Transverse colon (tissue), 4 donors: Measurements from ENCODE around the gene TSACC. TPM values are rescaled to one million over a fixed set of nuclear protein-coding genes. Genes with fewer than 3 reads are reported as not detected.
A peak's percentile ranks its signal among the peaks of the same experiment; 100 is the strongest.

Experiments used
- DNase-seq: peaks from one replicate; pipeline ENCODE4 v3.0.0-alpha.2; 2019
- H3K27ac ChIP-seq, 4 donors: fragments of 200-600 bp; sonication (generic); 2 replicates each; pipeline ENCODE4 v1.5.1; 2016 to 2018; ENCODE audit warnings: inconsistent platforms in 4 of 4
- H3K27me3 ChIP-seq: fragments of 200-600 bp; sonication (generic); 2 replicates; pipeline ENCODE4 v1.5.1; 2017; ENCODE audit warnings: inconsistent platforms
- H3K36me3 ChIP-seq, 4 donors: fragments of 200-600 bp; sonication (generic); 2 replicates each; pipeline ENCODE4 v1.5.1; 2017 to 2019; ENCODE audit warnings: inconsistent platforms in 4 of 4
- H3K4me1 ChIP-seq, 4 donors: fragments of 200-600 bp; sonication (generic); 2 replicates each; pipeline ENCODE4 v1.5.1; 2017 to 2020; ENCODE audit warnings: inconsistent platforms in 4 of 4
- H3K4me3 ChIP-seq, 4 donors: fragments of 200-600 bp; sonication (generic); 1 replicate in 1 of 4; 2 replicates in 3 of 4; pipeline versions ENCODE4 v1.5.1 to v1.6.1; 2017 to 2019; ENCODE audit warnings: inconsistent platforms in 4 of 4
- H3K9me3 ChIP-seq, 2 donors: fragments of 200-600 bp; sonication (generic); 2 replicates each; pipeline ENCODE4 v1.5.1; 2017 to 2019; ENCODE audit warnings: inconsistent platforms in 2 of 2
- EP300 ChIP-seq: sonication (generic); formaldehyde crosslinking; IDR thresholded peaks from one replicate; pipeline ENCODE4 v1.6.1; 2017; ENCODE audit warnings: antibody characterized with exemption, low read depth
- POLR2A ChIP-seq: fragments of 450-650 bp; IDR thresholded peaks from one replicate; pipeline ENCODE4 v1.6.1; 2016; ENCODE audit warnings: antibody characterized with exemption, mild to moderate bottlenecking, moderate library complexity
- POLR2AphosphoS5 ChIP-seq, 3 donors: sonication (generic); formaldehyde crosslinking; IDR thresholded peaks; one replicate each; pipeline ENCODE4 v1.6.1; 2016; ENCODE audit warnings: antibody characterized with exemption in 3 of 3
- WGBS, 2 donors: methylation state at CpG; one replicate each; pipeline ENCODE4 v1.1.5; 2018; ENCODE audit warnings: low coverage in 1 of 2; 5-methylcytosine and 5-hydroxymethylcytosine counted together
- in situ Hi-C, 4 donors: fragments of 200-750 bp; cut with MboI; loops; one replicate each; pipeline versions ENCODE4 v1.15.0 to v1.15.1; 2017; ENCODE audit warnings: low sequenced_read_pairs in 3 of 4, low pct_ligation_motif_present in 1 of 4, low pct_unique_long_range_greater_than_20kb in 1 of 4
- intact Hi-C: fragments of 100-400 bp; cut with DNase I; formaldehyde crosslinking; loops from one replicate; pipeline ENCODE4 v1.15.1; 2023; ENCODE audit warnings: low total_unique reads
- total RNA-seq, 4 donors: library from RNA; depleted of rRNA; stranded (reverse); fragments of >200 nt; gene quantifications; one replicate each; pipeline ENCODE4 v1.1.0, GENCODE V29; 2016
- TF ChIP-seq, protein P1 (sequence below), 5 experiments: fragments of 200-600 bp in 3 of 5; fragments of 450-650 bp in 2 of 5; sonication (generic) in 3 of 5; IDR thresholded peaks; 1 replicate in 2 of 5; 2 replicates in 3 of 5; pipeline ENCODE4 v1.5.1; 2016 to 2017; ENCODE audit warnings: antibody characterized with exemption in 5 of 5, inconsistent platforms in 3 of 5, mild to moderate bottlenecking in 2 of 5, moderate library complexity in 1 of 5

The TSACC gene
- not detected for total RNA-seq

- TF ChIP-seq, protein P1, sequence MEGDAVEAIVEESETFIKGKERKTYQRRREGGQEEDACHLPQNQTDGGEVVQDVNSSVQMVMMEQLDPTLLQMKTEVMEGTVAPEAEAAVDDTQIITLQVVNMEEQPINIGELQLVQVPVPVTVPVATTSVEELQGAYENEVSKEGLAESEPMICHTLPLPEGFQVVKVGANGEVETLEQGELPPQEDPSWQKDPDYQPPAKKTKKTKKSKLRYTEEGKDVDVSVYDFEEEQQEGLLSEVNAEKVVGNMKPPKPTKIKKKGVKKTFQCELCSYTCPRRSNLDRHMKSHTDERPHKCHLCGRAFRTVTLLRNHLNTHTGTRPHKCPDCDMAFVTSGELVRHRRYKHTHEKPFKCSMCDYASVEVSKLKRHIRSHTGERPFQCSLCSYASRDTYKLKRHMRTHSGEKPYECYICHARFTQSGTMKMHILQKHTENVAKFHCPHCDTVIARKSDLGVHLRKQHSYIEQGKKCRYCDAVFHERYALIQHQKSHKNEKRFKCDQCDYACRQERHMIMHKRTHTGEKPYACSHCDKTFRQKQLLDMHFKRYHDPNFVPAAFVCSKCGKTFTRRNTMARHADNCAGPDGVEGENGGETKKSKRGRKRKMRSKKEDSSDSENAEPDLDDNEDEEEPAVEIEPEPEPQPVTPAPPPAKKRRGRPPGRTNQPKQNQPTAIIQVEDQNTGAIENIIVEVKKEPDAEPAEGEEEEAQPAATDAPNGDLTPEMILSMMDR (IDR thresholded peaks at IDR 0.05) = no peak
- TF ChIP-seq POLR2AphosphoS5 (IDR thresholded peaks at IDR 0.05) = peak; percentile 55 to 88 (median 59)
- peak; percentile 74 for TF ChIP-seq POLR2A
- TF ChIP-seq EP300 = no peak
- DNase-seq = peak; percentile 99
- peaks cover 0 to 15% (median 5%) of the 10 kb centered on the region in 4 donors for H3K36me3 ChIP-seq
- intact Hi-C loops (no loop called here), in situ Hi-C loops (no loop called here)
- H3K27me3 ChIP-seq = no peaks in the 10 kb centered on the region
- 0% methylated on average over 1 to 47 of the region's 47 CpGs for WGBS, 2 donors
- peaks cover 13 to 21% (median 19%) of the 10 kb centered on the region in 4 donors for H3K4me1 ChIP-seq
- peak within 1 kb of the TSS; percentile 65 to 99 (median 89) for H3K4me3 ChIP-seq
- peak within 1 kb of the TSS; percentile 86 to 92 (median 90) for H3K27ac ChIP-seq
- no peaks in the 10 kb centered on the region for H3K9me3 ChIP-seq
Observed at GRCh38 chr1:156338180-156338976, at the start of gene TSACC, which contains the start of gene CCT3. TSS of gene TSACC (plus strand) at chr1:156338526. CDS start at chr1:156339758, 1,232 bp downstream. TSS of gene CCT3 (minus strand) at chr1:156338292. CDS start at chr1:156338184, 108 bp downstream.

DNA sequence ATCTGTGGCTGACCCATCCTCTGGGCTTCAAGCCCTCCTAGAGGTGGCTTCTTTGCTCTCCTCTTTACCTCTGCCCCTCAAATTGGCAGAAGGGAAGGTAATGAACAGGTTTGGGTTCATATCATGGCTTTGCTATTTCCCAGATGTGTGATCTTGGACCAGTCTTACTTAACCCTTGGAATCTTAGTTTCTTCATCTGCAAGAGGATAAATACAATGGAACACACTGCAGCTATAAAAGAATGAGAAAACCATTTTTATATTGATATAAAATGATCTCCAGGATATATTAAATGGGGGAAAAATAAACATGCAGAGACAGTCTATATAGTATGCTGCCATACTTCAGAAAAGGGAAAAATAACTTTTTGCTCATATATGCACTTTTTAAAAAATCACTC is 48.5 kb upstream of the TSACC start:
- no peak for TF ChIP-seq POLR2A
- TF ChIP-seq, protein P1 (IDR thresholded peaks at IDR 0.05) = no peak
- Histone ChIP-seq H3K27ac (no peak overlapping the region), H3K4me3 (no peak overlapping the region), H3K36me3 (no peaks in the 10 kb centered on the region), H3K9me3 (no peaks in the 10 kb centered on the region), H3K4me1 (peaks cover 5 to 19% (median 16%) of the 10 kb centered on the region in 4 donors), H3K27me3 (no peaks in the 10 kb centered on the region)
- no peak for DNase-seq
- in situ Hi-C loops = no loop called here
- intact Hi-C loops = no loop called here

- in situ Hi-C loops (no loop called here), intact Hi-C loops (no loop called here)
- H3K4me3 ChIP-seq = peak overlapping the region; percentile 13 to 43 (median 27)
- H3K36me3 ChIP-seq = no peaks in the 10 kb centered on the region
- peak; percentile 92 for DNase-seq
- H3K27ac ChIP-seq = peak overlapping the region; percentile 69 to 88 (median 79)
- 41% methylated on average over 31 of the region's 37 CpGs; no CpG with 5 or more reads in 1 of the 2 donors for WGBS, 2 donors
- TF ChIP-seq POLR2AphosphoS5 (IDR thresholded peaks at IDR 0.05) (peak; percentile 41 to 66 (median 52)), POLR2A (peak; percentile 54)
- TF ChIP-seq, protein P1 (IDR thresholded peaks at IDR 0.05) = no peak
- H3K4me1 ChIP-seq = peaks cover 8 to 28% (median 22%) of the 10 kb centered on the region in 4 donors
- H3K27me3 ChIP-seq = no peaks in the 10 kb centered on the region
- no peaks in the 10 kb centered on the region for H3K9me3 ChIP-seq
Observed at GRCh38 chr1:156291226-156292061, 46.9 kb upstream of the TSACC start.

DNA sequence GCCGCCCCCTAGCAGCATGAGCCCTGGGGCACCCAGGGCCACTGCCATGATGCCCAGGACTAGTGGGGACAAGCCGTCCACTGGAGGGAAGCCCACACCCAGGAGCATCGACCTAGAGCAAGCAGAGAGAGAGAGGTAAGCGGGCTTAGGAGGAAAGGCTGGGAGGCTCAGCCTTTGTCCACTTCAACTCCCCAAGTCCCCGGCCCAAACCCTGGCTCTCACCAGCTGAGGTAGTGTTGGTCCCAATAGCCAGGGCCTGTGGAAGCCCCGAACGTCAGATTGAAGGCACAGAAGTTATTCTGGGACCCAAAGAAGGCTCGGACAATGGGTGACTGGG is 45.3 kb upstream of the TSACC start:
- Histone ChIP-seq H3K9me3 (no peaks in the 10 kb centered on the region), H3K27me3 (no peaks in the 10 kb centered on the region), H3K4me3 (no peak overlapping the region), H3K4me1 (peaks cover 8 to 28% (median 22%) of the 10 kb centered on the region in 4 donors), H3K36me3 (no peaks in the 10 kb centered on the region), H3K27ac (no peak overlapping the region)
- TF ChIP-seq POLR2A (no peak), POLR2AphosphoS5 (IDR thresholded peaks at IDR 0.05) (no peak), EP300 (no peak)
- TF ChIP-seq, protein P1 (IDR thresholded peaks at IDR 0.05) = no peak
- intact Hi-C loops = no loop called here
- DNase-seq = no peak
- 90% methylated on average over 8 of the region's 8 CpGs; no CpG with 5 or more reads in 1 of the 2 donors for WGBS, 2 donors
- in situ Hi-C loops = no loop called here
